ENCODE data around the gene LNPK.
"Not testable (repeated sequence)": the region's sequence is repeated elsewhere in the genome, so short reads cannot be mapped to it uniquely, and the experiment has no call there.

LNPK gene

DNA sequence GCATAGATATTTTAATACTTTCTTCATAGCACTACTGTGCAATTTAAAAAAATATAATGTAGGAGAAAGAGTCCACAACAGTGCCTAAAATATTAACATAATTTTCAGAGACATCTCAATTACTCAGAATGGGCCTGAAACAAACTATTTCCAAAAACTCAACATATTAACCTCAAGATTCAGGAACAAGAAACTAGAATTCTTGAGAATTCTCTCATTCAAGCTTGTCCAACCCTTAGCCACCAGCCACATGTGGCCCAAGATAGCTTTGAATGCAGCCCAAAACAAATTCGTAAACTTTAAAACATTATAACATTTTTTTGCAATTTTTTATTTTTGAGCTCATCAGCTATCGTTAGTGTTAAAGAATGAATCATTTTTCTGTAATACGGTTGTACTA is 35.2 kb downstream of the LNPK start:
- no peak for DNase-seq

DNA sequence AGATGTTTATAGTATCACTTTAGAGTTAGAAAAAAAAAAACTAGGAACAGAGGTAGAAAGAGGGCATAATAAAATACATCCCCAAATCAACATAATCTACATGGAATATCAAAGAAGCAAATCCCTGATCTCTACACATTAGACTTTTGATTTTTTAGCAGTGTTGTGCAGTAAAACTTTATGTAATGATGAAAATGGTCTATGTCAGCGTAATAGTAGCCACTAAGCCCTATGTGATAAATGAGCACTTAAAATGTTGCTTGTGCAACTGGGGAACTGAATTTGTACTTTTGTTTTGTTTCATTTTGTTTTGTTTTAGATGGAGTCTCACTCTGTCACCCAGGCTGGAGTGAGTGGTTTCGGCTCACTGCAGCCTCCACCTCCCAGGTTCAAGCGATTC is 36.3 kb downstream of the LNPK start:
- no peak for DNase-seq

DNA sequence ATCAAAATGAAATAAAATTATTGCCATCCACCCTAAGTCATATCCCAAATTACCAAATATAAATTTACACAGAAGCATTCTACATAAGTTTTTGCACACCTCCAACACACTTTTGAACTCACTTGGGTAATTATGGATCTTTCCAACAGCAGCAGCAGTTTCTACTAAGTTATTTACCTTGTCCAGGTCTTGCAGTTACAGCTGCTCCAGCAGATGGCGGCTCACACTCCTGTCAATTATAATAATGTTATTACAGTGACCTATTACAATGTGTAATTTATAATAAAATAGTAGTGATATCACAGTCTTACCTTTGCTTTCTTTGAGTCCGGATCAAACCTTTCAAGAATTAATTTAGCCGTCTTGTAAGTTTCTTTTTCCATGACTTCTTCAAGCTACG is 37.9 kb downstream of the LNPK start:
- DNase-seq, result no peak

DNA sequence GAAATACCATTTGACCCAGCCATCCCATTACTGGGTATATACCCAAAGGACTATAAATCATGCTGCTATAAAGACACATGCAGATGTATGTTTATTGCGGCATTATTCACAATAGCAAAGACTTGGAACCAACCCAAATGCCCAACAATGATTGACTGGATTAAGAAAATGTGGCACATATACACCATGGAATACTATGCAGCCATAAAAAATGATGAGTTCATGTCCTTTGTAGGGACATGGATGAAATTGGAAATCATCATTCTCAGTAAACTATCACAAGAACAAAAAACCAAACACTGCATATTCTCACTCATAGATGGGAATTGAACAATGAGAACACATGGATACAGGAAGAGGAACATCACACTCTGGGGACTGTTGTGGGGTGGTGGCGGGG is 38.9 kb downstream of the LNPK start:
- DNase-seq, result not testable (repeated sequence)

DNA sequence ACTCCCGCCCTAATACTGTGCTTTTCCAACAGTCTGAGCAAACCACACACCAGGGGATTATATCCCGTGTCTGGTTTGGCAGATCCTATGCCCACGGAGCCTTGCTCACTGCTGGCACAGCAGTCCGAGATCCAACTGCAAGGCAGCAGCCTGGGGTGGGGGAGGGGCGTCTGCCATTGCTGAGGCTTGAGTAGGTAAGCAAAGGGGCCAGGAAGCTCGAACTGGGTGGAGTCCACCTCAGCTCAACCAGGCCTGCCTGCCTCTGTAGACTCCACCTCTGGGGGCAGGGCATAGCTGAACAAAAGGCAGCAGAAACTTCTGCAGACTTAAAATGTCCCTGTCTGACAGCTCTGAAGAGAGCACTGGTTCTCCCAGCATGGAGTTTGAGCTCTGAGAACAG is 44.2 kb downstream of the LNPK start:
- DNase-seq, result no peak

DNA sequence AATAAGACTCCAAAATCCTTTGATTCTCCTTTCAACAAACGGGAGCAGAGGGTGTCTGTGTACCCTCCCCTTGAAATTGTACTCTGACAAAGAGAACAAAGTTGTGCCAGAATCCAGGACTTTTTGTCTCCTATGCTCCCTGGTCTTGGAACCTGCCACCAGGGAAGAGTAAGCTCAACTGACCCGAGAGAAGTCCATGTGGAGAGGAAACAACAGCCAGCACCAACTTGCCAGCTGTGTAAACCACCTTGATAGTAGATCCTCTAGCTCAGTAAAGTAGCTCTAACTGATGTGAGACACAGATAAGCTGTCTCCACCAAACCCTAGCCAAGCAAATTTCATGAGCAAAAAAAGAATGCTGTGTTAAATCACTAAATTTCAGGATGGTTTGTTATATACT is 46.9 kb downstream of the LNPK start:
- no peak for DNase-seq

DNA sequence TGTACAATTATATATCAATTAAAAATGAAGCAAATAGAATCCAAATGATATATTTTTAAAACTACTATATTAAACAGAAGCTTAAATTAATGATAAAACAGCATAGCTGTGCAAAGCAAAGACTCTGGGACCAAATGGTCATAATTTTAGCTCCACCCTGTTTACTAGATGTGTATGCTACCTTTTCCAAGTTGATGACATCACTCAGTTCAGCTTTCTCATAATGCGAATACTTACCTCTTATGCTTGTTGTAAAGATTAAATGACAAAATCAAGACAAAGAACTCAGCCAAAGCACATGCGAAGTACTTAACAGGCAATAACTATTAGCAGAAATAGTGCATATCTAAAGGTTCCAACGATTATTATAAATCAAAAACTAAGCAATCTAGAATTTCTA is 51.6 kb downstream of the LNPK start:
- DNase-seq, result no peak

DNA sequence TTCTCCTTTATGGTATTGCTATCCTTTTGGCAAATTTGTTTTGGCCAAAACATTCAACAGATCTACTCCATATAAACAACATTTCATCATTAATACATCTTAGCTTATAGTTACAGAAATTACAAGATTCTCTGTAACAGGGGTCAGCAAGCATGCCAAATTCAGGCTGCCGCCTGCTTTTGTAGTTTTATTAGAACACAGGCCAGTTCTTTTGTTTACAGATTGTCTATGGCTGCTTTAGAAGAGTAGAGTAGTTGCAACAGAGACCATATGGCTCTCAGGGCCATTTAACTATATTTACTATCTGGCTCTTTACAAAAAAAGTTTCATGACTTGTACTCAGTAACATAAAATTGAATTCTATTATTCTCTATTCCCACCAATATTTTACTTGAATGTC is 53.9 kb downstream of the LNPK start:
- no peak for DNase-seq

DNA sequence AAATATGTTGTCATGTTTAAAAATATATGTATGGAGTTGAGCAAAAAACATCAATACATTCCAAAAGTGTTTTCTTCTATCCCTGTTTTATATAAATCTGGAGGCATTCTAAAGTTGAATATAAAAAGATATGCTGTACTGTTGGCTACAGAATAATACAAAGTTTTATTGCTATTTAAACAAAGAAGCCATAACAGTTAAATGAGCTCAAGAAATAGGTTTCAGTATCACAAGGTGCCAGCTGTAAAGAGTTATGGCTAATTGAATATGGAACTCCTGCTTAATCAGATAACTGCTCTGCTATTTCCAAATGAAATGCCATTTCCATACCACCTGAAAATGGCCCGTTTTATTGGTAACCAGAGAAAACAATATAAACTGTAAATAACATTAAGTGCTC is 55.0 kb downstream of the LNPK start:
- DNase-seq, result no peak

DNA sequence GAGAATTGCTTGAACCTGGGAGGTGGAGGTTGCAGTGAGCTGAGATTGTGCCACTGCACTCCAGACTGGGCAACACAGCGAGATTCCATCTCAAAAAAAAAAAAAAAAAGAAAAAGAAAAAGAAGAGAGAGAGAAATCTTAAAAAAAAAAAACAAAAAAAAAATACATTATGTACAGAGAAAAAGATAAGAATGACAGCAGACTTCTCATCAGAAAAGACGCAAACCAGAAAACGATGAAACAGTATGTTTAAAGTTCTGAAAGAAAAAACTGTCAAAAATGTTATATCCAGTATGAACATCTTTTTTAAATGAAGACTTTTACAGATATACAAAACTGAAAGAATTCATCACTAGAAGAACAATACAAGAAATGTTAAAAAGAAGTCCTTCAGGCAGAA is 60.4 kb downstream of the LNPK start:
- no peak for DNase-seq

DNA sequence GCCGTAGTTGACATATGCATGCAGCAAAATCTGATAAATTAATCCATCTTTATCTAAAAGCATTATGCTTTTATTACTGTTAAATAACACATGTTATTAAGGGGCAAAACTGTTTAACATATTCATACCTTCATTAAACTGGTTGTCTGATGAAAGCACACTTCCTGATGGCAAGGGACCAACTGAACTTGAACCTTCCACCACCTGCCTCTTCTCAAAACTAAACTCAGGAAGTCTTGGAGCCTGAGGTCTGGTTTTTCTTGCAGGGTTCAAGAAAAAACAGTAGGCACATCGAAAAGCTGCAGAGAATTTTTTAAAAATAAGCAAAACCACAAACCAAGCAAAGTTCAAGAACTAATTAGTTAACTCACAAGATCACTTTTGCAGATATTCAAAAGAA is 64.9 kb downstream of the LNPK start:
- DNase-seq, result peak; percentile 5

DNA sequence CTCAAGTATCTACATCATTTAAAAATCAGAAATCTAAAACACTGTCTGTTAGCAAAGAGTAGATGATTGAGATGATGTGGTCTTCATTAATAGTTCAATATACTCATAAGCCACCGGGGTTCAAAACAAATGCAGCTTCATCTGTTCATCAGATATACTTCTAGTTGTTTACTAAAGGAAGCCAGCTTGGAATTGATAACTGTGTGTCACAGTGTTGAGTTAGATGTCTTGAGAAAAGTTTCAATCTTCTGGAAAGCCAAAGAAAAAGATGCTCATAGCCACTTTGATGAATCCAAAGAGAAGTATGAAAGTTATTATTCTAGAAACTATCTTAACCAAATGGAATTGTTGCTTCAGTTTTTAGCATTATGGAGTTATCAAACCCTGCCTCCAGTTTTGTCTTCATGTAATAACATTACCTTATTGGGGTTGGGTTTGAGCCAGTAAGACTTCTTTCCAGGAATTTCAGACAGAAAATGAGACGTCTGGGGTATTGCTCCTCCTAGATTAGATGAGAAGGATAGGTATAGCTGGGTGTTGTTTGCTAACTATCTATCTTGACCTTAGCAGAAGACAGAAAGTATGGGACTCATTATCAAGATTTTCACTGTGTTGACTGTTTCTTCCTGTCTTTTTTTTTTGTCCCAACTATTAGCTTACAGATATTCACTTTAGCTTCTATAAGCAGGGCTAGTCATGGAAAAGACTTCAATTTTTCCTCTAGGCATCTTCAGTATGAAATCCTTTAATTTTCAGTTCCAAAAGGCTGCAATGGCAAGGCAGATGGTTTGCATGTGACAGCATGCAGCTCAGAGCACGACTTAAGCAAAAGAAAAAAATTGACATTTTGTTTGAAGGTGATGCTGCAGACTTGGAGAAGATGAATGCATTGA is 66.5 kb downstream of the LNPK start:
- DNase-seq, result no peak

DNA sequence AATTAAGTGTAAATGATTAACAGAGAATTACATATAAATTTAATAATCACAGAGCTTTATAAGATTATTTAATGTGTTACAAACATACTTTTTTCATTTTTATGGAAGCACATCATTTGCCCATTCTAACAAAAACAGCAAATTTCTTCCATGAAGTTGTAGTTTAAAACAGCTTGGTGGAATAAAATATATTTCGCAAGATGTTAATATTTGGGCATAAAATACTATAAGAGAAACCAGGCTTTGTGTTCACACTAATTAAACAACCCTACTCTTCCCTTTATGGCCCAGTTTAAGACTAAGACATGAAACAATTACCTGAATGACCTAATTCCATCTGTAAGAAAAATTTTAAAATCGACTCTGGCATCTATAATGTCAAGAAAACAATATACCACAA is 69.4 kb downstream of the LNPK start:
- no peak for DNase-seq

DNA sequence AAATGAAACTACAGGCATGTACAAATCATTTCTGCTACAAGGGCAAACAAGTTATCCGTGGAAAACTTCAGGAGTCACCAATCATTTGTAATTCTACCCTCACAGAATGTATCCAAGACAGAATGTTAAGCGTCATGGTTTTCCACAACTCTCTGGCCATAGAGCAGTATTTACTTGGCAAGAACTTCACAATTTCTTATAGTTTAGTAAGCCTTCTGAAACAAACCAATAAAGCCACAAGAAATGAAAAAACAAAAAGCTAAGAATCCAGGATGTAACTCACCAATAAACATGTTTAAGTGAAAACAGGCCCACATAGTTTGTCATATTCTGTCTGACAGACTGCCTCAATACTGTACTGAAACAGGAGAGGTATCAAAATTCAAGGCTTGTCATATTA is 70.3 kb downstream of the LNPK start:
- no peak for DNase-seq

DNA sequence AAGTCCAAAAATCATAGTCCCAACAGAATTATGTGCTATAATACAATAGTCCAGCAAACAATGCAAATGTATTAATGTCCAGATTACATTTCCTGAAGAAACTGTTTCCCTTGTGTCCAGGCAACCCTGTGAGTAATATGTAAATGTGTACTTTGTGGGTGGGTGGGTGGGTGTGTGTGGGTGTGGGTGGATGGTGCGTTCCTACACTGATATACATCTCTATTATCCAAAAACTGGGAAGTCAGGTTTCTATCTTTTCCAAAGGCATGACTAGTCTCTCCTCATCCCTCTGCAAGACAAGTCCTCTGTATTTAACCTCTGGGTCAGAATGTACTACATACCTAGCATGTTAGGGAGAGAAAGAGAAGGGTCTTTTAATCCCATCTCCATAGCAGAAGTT is 71.6 kb downstream of the LNPK start:
- no peak for DNase-seq

DNA sequence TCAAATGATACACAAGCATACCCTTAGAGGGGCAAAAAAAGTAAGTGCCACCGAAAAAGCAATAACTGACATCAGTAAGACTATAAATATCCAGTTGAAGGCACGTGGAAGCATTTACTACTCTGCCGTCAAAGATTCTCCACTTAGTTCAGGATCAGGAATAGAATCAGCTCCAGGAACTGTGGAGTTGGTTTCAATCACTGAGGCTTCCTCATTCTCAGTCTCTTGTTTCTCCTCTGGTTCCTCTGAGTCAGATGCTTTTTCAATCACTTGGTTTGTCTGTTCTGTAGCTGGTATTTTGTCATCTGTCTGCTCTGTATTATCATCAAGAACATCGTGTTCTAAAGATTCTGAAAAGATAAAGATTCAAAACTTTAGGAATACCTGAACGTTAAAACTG is 72.2 kb downstream of the LNPK start:
- DNase-seq, result no peak

DNA sequence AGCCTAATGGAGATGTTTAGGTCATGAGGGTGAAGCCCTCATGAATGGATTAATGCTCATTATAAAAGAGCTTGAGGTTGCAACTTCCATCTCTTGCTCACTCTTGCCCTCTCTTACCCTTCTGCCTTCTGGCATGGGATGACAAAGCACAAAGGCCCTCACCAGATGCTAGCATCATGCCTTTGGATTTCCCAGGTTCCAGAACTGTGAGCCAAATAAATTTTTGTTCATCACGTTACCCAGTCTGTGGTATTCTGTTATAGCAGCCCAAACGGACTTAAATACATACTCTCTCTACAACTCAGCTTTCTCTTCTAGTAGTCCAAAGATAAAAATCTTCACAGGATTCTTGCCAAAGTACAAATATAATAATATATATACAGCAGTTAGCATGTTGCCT is 75.8 kb downstream of the LNPK start:
- DNase-seq, result no peak

DNA sequence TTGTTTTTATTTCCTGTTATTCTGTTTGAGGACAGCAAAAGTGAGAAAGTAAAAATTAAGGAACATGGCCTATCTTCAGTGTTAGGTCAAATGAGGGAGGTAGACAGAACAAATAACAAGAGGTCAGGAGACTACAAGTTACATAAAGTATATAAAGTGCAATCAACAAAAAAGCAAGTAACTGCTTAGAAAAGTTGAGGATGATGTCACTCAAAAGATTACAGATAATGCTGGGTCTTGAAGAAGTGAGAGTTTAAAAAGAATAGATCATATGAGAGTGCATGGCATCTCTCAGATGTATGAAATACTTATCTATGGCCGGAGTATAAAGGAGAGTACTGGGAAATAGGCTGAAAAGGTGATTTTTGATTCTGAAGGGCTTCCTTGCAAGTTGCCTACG is 79.9 kb downstream of the LNPK start:
- no peak for DNase-seq

DNA sequence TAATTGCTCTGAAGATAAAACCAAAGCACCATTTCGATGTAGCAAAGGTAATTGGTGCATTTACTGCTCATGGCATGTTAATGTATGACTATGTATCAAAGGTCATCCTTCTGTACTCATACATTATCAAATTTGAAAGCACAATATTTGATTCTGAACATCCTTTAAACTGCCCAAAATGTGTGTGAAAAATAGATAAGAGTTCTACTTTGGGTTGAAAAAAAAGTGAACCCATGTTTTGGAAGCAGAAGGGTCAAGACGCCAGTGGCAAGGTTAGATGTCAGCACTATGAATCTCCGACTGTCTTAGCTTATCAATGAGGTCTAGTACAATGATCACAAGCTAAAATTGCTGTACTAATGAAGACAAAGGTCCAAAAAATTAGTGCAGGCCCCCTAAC is 83.1 kb downstream of the LNPK start:
- DNase-seq, result no peak

DNA sequence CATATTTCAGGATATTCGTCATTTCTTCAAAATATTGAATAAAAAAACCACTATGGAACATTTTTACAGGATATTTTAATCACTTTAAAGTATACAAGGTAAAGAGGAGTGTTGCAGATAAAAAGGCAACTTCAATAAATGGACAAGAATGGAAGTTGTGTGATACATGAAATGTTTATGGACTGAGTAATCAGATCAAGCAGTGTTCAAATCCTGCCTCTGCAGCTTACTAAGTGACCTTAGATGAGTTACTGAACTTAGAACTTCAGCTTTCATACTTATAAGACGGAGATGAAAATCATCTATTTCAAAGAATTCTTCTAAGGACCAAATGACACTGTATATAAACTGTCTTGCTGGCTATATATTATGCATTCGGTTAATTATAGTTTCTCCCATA is 87.2 kb downstream of the LNPK start:
- DNase-seq, result no peak

DNA sequence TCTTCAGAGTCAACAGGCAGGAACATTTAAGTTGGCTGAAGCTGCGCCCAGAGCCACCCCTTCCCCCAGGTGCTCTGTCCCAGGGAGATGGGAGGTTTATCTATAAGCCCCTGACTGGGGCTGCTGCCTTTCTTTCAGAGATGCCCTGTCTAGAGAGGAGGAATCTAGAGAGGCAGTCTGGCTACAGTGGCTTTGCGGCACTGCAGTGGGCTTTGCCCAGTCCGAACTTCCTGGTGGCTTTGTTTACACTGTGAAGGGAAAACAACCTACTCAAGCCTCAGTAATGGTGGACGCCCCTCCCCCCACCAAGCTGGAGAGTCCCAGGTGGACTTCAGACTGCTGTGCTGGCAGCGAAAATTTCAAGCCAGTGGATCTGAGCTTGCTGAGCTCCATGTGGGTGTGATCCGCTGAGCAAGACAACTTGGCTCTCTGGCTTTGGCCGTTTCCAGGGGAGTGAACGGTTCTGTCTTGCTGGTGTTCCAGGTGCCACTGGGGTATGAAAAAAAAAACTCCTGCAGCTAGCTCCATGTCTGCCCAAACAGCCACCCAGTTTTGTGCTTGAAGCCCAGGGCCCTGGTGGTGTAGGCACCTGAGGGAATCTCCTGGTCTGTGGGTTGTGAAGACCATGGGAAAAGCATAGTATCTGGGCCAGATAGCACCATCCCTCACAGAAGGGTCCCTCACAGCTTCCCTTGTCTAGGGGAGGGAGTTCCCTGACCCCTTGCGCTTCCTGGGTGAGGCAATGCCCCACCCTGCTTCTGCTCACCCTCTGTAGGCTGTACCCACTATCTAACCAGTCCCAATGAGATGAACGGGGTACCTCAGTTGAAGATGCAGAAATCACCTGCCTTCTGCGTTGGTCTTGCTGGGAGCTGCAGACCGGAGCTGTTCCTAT is 88.0 kb downstream of the LNPK start:
- DNase-seq, result peak; percentile 32

DNA sequence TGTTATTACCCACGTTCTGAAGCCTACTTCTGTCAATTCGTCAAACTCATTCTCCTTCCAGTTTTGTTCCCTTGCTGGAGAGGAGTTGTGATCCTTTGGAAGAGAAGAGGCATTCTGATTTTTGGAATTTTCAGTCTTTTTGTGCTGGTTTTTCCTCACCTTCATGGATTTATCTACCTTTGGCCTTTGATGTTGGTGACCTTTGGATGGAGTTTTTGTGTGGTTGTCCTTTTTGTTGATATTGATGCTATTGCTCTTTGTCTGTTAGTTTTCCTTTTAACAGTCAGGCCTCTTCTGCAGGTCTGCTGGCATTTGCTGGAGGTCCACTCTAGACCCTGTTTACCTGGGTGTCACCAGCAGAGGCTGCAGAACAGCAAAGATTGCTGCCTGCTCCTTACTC is 88.8 kb downstream of the LNPK start:
- DNase-seq, result not testable (repeated sequence)

DNA sequence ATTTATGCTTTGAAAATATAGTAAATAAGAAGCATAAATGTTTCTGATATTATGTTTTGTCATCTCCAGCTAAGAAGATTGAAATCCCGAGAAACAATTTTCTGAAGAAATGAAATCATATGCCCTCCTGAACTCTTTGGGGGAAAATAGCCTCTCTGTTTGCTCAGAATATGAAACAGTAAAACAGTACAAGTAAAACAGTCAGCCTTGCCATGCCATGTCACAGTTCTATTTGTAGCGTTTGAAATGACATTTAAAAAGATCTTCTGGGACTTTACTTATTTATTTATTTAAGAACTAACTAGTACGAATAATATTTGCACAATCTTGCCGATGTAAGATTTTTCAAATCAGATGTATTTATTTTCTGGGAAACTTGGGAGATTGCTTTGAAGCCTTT is 98.0 kb downstream of the LNPK start:
- no peak for DNase-seq

DNA sequence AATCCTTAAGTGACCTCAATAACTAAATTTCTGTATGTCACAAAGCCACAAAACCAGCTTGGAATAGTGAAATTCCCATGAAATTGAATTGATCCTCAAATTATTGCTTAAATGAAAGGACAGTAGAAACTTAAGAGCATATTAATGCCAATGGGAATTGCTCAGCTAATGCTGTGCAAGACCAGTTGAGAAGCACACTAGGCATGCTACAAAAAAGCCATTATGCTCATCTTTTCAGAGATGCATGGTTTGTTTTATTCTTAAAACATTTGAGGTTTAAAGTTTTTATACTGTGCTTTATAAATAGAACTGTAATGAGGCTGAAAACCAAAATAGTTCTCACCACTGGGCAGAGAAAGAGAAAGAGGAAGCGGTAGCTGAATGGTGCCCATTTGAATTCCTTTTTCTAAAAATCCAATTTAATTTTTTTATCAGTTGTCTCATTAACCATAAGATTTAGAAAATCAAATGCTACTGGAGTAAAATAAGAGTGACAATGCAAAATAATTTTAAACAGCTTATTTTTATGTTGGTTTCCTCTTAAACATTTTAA is 98.6 kb downstream of the LNPK start:
- no peak for DNase-seq
